DND-41 (cell line): ENCODE data around the gene SMIM5.

ENCODE experiments used
- ATAC-seq: fragments of 200-7000 bp; cut with Tn5 transposase; 3 replicates; pipeline ENCODE4 v1.9.1; 2021; ENCODE audit warnings: low read depth; ENCODE audit not compliant: insufficient read depth
- DNase-seq: peaks from one replicate; pipeline ENCODE4 v3.0.0-alpha.2; 2020
- H2AFZ ChIP-seq: 2 replicates; pipeline ENCODE4 v1.6.0; 2012; ENCODE audit warnings: low read depth, low read length
- H3K27ac ChIP-seq: 2 replicates; pipeline ENCODE4 v1.5.1; 2012; ENCODE audit warnings: low read length, inconsistent platforms
- H3K27me3 ChIP-seq: fragments of 200-600 bp; sonication (generic); 2 replicates; pipeline ENCODE4 v1.6.0; 2012; ENCODE audit warnings: low read length, mild to moderate bottlenecking, inconsistent platforms; ENCODE audit not compliant: insufficient read depth, poor library complexity
- H3K36me3 ChIP-seq: 2 replicates; pipeline ENCODE4 v1.5.1; 2012; ENCODE audit warnings: low read length, inconsistent platforms; ENCODE audit not compliant: insufficient read depth
- H3K4me1 ChIP-seq: 2 replicates; pipeline ENCODE4 v1.5.1; 2012; ENCODE audit warnings: mild to moderate bottlenecking, low read length; ENCODE audit not compliant: insufficient read depth
- H3K4me2 ChIP-seq: 2 replicates; pipeline ENCODE4 v1.6.0; 2012; ENCODE audit warnings: mild to moderate bottlenecking, moderate library complexity, low read length, inconsistent platforms; ENCODE audit not compliant: insufficient read depth
- H3K4me3 ChIP-seq, 2 experiments: fragments of 200-600 bp in 1 of 2; shearing (Covaris generic) in 1 of 2; 2 replicates each; pipeline ENCODE4 v1.5.1; 2012 to 2016; ENCODE audit warnings: inconsistent platforms in 2 of 2, low read length in 2 of 2, mild to moderate bottlenecking in 2 of 2, low read depth in 1 of 2, moderate library complexity in 1 of 2
- H3K79me2 ChIP-seq: 2 replicates; pipeline ENCODE4 v1.6.0; 2012; ENCODE audit warnings: low read length, inconsistent platforms; ENCODE audit not compliant: insufficient read depth
- H3K9ac ChIP-seq: 2 replicates; pipeline ENCODE4 v1.6.0; 2012; ENCODE audit warnings: low read depth, mild to moderate bottlenecking, inconsistent platforms, low read length, moderate library complexity
- H3K9me3 ChIP-seq: 2 replicates; pipeline ENCODE4 v1.5.1; 2012; ENCODE audit warnings: low read length, moderate library complexity, mild to moderate bottlenecking, inconsistent platforms; ENCODE audit not compliant: insufficient read depth, severe bottlenecking
- H4K20me1 ChIP-seq: 2 replicates; pipeline ENCODE4 v1.6.0; 2012; ENCODE audit warnings: low read length; ENCODE audit not compliant: insufficient read depth
- CTCF ChIP-seq: IDR thresholded peaks from 2 replicates; pipeline ENCODE4 v1.5.1; 2012; ENCODE audit warnings: borderline replicate concordance, low read length, moderate library complexity, mild to moderate bottlenecking; ENCODE audit not compliant: poor library complexity, severe bottlenecking; ENCODE audit errors: extremely low read depth
- EZH2 ChIP-seq: IDR thresholded peaks from 3 replicates; pipeline ENCODE4 v1.6.1; 2012; ENCODE audit warnings: borderline replicate concordance, low read depth, mild to moderate bottlenecking, moderate library complexity, low read length, inconsistent platforms; ENCODE audit not compliant: severe bottlenecking

Gene SMIM5

DNA sequence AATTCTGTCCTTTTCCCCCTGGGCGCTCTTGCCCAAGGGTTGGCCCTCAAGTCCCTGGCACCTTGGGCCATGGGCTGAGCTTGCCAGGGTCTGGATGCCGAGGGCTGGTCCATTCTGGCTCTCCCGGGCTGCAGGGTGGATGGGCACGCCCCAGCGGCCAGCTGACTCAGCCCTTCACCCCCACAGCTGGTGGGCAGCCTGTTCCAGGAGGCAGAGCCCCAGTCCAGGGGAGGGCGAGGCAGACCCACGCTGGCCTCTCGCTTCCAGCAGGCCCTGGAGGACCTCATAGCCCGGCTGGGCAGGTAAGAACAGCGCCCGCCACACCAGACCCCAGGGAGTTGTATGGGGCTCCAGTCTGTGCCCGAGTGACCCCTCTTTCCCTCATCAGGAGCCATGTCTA is 30.6 kb upstream of the SMIM5 start:
- no peaks in the 10 kb centered on the region for H4K20me1 ChIP-seq
- no peak overlapping the region for H3K4me2 ChIP-seq
- no peaks in the 10 kb centered on the region for H3K4me1 ChIP-seq
- H3K36me3 ChIP-seq: no peaks in the 10 kb centered on the region
- H3K9ac ChIP-seq: no peak overlapping the region
- no peak for ATAC-seq
- H3K79me2 ChIP-seq: no peaks in the 10 kb centered on the region
- H3K4me3 ChIP-seq: no peak overlapping the region
- H2AFZ ChIP-seq: no peak overlapping the region
- TF ChIP-seq CTCF (no peak), EZH2 (no peak)
- no peaks in the 10 kb centered on the region for H3K9me3 ChIP-seq
- no peak for DNase-seq
- no peaks in the 10 kb centered on the region for H3K27me3 ChIP-seq
- H3K27ac ChIP-seq: no peak overlapping the region

- Histone ChIP-seq H3K9me3 (no peaks in the 10 kb centered on the region), H2AFZ (no peak overlapping the region), H3K4me3 (no peak overlapping the region), H4K20me1 (no peaks in the 10 kb centered on the region), H3K79me2 (no peaks in the 10 kb centered on the region), H3K27me3 (no peaks in the 10 kb centered on the region), H3K36me3 (no peaks in the 10 kb centered on the region), H3K4me2 (no peak overlapping the region), H3K9ac (no peak overlapping the region), H3K27ac (no peak overlapping the region), H3K4me1 (no peaks in the 10 kb centered on the region)
- DNase-seq (no peak), ATAC-seq (peak; percentile 14; the same call in 1 of the 3 replicates)
- TF ChIP-seq CTCF (no peak), EZH2 (no peak)
Measured at GRCh38 chr17:75603123-75603522, 30.1 kb upstream of the SMIM5 start.

DNA sequence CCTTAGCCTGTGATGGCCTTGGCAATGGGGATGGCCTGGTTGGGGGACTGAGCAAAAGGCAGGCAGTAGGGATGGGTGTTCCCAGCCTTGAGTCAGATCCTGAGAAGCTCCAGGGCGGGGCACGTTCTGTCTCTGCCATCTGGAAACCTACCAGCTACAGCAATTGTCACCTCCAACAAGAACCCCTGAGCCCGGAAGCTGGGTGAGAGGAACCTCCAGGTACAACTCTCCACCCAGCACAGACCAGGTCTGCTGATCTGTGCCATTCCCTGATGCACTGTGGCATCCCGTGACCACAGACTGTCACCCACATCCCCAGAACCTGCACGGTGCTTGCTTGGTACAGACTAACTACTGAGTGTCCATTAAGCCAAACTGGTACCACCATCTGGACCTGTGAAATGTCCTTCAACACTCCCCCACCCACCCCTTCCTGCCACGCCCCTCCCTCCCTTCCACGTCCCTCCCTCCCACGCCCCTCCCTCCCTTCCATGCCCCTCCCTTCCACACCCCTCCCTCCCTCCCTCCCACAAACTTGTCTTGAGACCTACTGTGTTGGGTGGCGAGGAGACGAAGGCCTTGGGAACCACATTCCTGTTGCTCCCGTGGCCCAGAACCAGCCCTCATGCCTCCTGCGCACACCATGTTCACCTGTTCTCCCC is 29.1 kb upstream of the SMIM5 start:
- H3K27ac ChIP-seq: no peak overlapping the region
- H3K4me3 ChIP-seq: no peak overlapping the region
- no peaks in the 10 kb centered on the region for H3K27me3 ChIP-seq
- no peaks in the 10 kb centered on the region for H3K4me1 ChIP-seq
- H3K36me3 ChIP-seq: no peaks in the 10 kb centered on the region
- H2AFZ ChIP-seq: no peak overlapping the region
- H3K4me2 ChIP-seq: no peak overlapping the region
- DNase-seq: no peak
- 0 out of 3 replicates have a peak, but pooled peaks have one; percentile 53 for ATAC-seq
- no peak overlapping the region for H3K9ac ChIP-seq
- TF ChIP-seq EZH2 (no peak), CTCF (no peak)
- no peaks in the 10 kb centered on the region for H4K20me1 ChIP-seq
- H3K79me2 ChIP-seq: no peaks in the 10 kb centered on the region
- H3K9me3 ChIP-seq: no peaks in the 10 kb centered on the region
